T-cell (primary cell): ENCODE measurements around the gene SDK2. TPM values are rescaled to one million over a fixed set of nuclear protein-coding genes. Genes with fewer than 3 reads are reported as not detected.

Source experiments
- ATAC-seq, 4 experiments: fragments of 200-7000 bp in 3 of 4; fragments of 150-1000 bp in 1 of 4; cut with Tn5 transposase; replicated peaks in 1 of 4; 1 replicate in 3 of 4; 2 replicates in 1 of 4; pipeline ENCODE4 v1.10.0; 2021; ENCODE audit warnings: moderate library complexity in 3 of 4, mild to moderate bottlenecking in 2 of 4, moderate number of reproducible peaks in 1 of 4
- CTCF ChIA-PET, 2 donors: fragments of 300-600 bp; sonication (Branson Sonifier 250); formaldehyde crosslinking; loops; one replicate each; lab custom pipeline; 2022; ENCODE audit warnings: antibody characterized with exemption in 2 of 2; lab: Charles Lee
- POLR2A ChIA-PET, 2 donors: fragments of 300-600 bp; sonication (Branson Sonifier 250); formaldehyde crosslinking; loops; one replicate each; lab custom pipeline; 2022; ENCODE audit warnings: antibody characterized with exemption in 2 of 2; lab: Charles Lee
- DNase-seq, 35 experiments: peaks; one replicate each; pipeline versions ENCODE4 v3.0.0 to v3.0.0-alpha.2; 2013 to 2023
- H3K27ac ChIP-seq: one replicate; pipeline ENCODE4 v1.5.1; 2013; ENCODE audit warnings: low read length
- H3K27me3 ChIP-seq, 2 experiments: replicated peaks in 1 of 2; 1 replicate in 1 of 2; 2 replicates in 1 of 2; pipeline versions ENCODE4 v1.6.1 to v1.7.0; 2013; ENCODE audit warnings: low read length in 1 of 2, mixed read lengths in 1 of 2; ENCODE audit not compliant: control insufficient read depth in 2 of 2, insufficient read depth in 2 of 2; ENCODE audit errors: extremely low read depth in 1 of 2
- H3K36me3 ChIP-seq, 2 donors: 1 replicate in 1 of 2; 2 replicates in 1 of 2; pipeline versions ENCODE4 v1.6.1 to v1.7.0; 2013; ENCODE audit warnings: low read length in 1 of 2; ENCODE audit not compliant: control insufficient read depth in 2 of 2, insufficient read depth in 1 of 2; ENCODE audit errors: extremely low read depth in 1 of 2
- H3K4me1 ChIP-seq, 2 experiments: 1 replicate in 1 of 2; 2 replicates in 1 of 2; pipeline versions ENCODE4 v1.6.1 to v1.7.0; 2013; ENCODE audit warnings: low read length in 2 of 2, mixed read lengths in 1 of 2; ENCODE audit not compliant: insufficient read depth in 2 of 2, control insufficient read depth in 1 of 2; ENCODE audit errors: extremely low read depth in 1 of 2
- H3K4me3 ChIP-seq, 2 donors: 1 replicate in 1 of 2; 2 replicates in 1 of 2; pipeline versions ENCODE4 v1.5.1 to v1.7.0; 2013; ENCODE audit warnings: mild to moderate bottlenecking in 2 of 2, low read length in 1 of 2, moderate library complexity in 1 of 2; ENCODE audit not compliant: control insufficient read depth in 1 of 2; ENCODE audit errors: extremely low read depth in 1 of 2
- H3K9me3 ChIP-seq: 2 replicates; pipeline ENCODE4 v1.7.0; 2013
- H3K27ac Mint-ChIP-seq, 2 donors: one replicate each; pipeline ENCODE4 v1.8.0; 2020 to 2021; ENCODE audit warnings: mild to moderate bottlenecking in 2 of 2, mixed read lengths in 2 of 2
- H3K27me3 Mint-ChIP-seq, 2 donors: one replicate each; pipeline ENCODE4 v1.8.0; 2021 to 2022; ENCODE audit warnings: mixed read lengths in 2 of 2
- H3K36me3 Mint-ChIP-seq: one replicate; pipeline ENCODE4 v1.8.0; 2021; ENCODE audit warnings: mixed read lengths
- H3K4me1 Mint-ChIP-seq, 3 donors: one replicate each; pipeline ENCODE4 v1.8.0; 2020 to 2022; ENCODE audit warnings: mixed read lengths in 3 of 3, mild to moderate bottlenecking in 1 of 3
- H3K4me3 Mint-ChIP-seq, 3 donors: one replicate each; pipeline ENCODE4 v1.8.0; 2020 to 2022; ENCODE audit warnings: mild to moderate bottlenecking in 3 of 3, mixed read lengths in 3 of 3, moderate library complexity in 3 of 3
- H3K9me3 Mint-ChIP-seq, 3 donors: one replicate each; pipeline ENCODE4 v1.8.0; 2020 to 2022; ENCODE audit warnings: mixed read lengths in 3 of 3
- WGBS: methylation state at CpG from one replicate; pipeline ENCODE4 v1.1.5; 2013; ENCODE audit warnings: missing lambda C conversion rate; ENCODE audit not compliant: insufficient coverage; 5-methylcytosine and 5-hydroxymethylcytosine counted together
- total RNA-seq, 35 experiments: library from RNA in 6 of 35; stranded (reverse) in 6 of 35; fragments of 120-200 nt in 1 of 35; gene quantifications; one replicate each; pipeline versions ENCODE4 v1.2.1 to v1.2.4 and lab custom pipeline; 2013 to 2026

SDK2 gene
- total RNA-seq, 5 donors from 2014 or later (not counting 1 experiment from before 2014, with no cell fraction given), result 2.9 to 8.3 (median 4.8) TPM

- H3K9me3 Mint-ChIP-seq, result no peaks in the 10 kb centered on the region
- ChIA-PET POLR2A (no interaction called here), CTCF (no interaction called here)
- no peaks in the 10 kb centered on the region for H3K36me3 ChIP-seq
- H3K27me3 ChIP-seq, result peaks cover 0 to 25% of the 10 kb centered on the region in 2 experiments
- WGBS, result 79% methylated on average over 13 of the region's 19 CpGs
- H3K36me3 Mint-ChIP-seq, result no peaks in the 10 kb centered on the region
- no peak overlapping the region for H3K4me3 Mint-ChIP-seq
- H3K27ac ChIP-seq, result no peak overlapping the region
- H3K9me3 ChIP-seq, result no peaks in the 10 kb centered on the region
- ATAC-seq (no peak), DNase-seq (no peak)
- H3K4me1 ChIP-seq, result no peaks in the 10 kb centered on the region
- no peaks in the 10 kb centered on the region for H3K27me3 Mint-ChIP-seq
- H3K27ac Mint-ChIP-seq, result no peak overlapping the region
- no peaks in the 10 kb centered on the region for H3K4me1 Mint-ChIP-seq
- H3K4me3 ChIP-seq, result no peak overlapping the region
Measured at GRCh38 chr17:73348018-73348828, 296.0 kb downstream of the SDK2 start.

GRCh38 chr17:73347351-73347750 lies 296.9 kb downstream of the SDK2 start:
- Mint-ChIP-seq H3K27me3 (no peaks in the 10 kb centered on the region), H3K4me1 (no peaks in the 10 kb centered on the region), H3K36me3 (no peaks in the 10 kb centered on the region), H3K9me3 (no peaks in the 10 kb centered on the region), H3K27ac (no peak overlapping the region), H3K4me3 (no peak overlapping the region)
- Histone ChIP-seq H3K4me1 (no peaks in the 10 kb centered on the region), H3K27ac (no peak overlapping the region), H3K36me3 (no peaks in the 10 kb centered on the region), H3K9me3 (no peaks in the 10 kb centered on the region), H3K4me3 (no peak overlapping the region), H3K27me3 (peaks cover 0 to 33% of the 10 kb centered on the region in 2 experiments)
- no peak for ATAC-seq
- DNase-seq, result no peak
- ChIA-PET CTCF (no interaction called here), POLR2A (no interaction called here)
- WGBS, result 31% methylated on average over 3 of the region's 5 CpGs

GRCh38 chr17:73346501-73347162 lies 297.6 kb downstream of the SDK2 start:
- Mint-ChIP-seq H3K27ac (no peak overlapping the region), H3K4me1 (no peaks in the 10 kb centered on the region), H3K27me3 (no peaks in the 10 kb centered on the region), H3K36me3 (no peaks in the 10 kb centered on the region), H3K9me3 (no peaks in the 10 kb centered on the region), H3K4me3 (no peak overlapping the region)
- ATAC-seq (no peak), DNase-seq (no peak)
- CTCF ChIA-PET, result interaction anchor here in 1 of 2 donors (0.6 kb wide), 1 partner anchor 758 kb away, joined by 6 read pairs; no protein-coding TSS in a partner anchor
- Histone ChIP-seq H3K9me3 (no peaks in the 10 kb centered on the region), H3K36me3 (no peaks in the 10 kb centered on the region), H3K4me1 (no peaks in the 10 kb centered on the region), H3K27ac (no peak overlapping the region), H3K4me3 (no peak overlapping the region), H3K27me3 (peaks cover 0 to 40% of the 10 kb centered on the region in 2 experiments)
- POLR2A ChIA-PET, result no interaction called here
- 76% methylated on average over 7 of the region's 12 CpGs for WGBS

GRCh38 chr17:73343739-73344454 lies 300.3 kb downstream of the SDK2 start:
- H3K4me1 Mint-ChIP-seq, result no peaks in the 10 kb centered on the region
- WGBS, result 64% methylated on average over 7 of the region's 11 CpGs
- no peak overlapping the region for H3K27ac Mint-ChIP-seq
- H3K36me3 ChIP-seq, result no peaks in the 10 kb centered on the region
- H3K27me3 Mint-ChIP-seq, result no peaks in the 10 kb centered on the region
- H3K27ac ChIP-seq, result no peak overlapping the region
- peaks cover 0 to 40% of the 10 kb centered on the region in 2 experiments for H3K27me3 ChIP-seq
- CTCF ChIA-PET, result interaction anchor here in 1 of 2 donors (0.5 kb wide), 1 partner anchor 675 kb away, joined by 3 read pairs; no protein-coding TSS in a partner anchor
- H3K9me3 ChIP-seq, result no peaks in the 10 kb centered on the region
- no peaks in the 10 kb centered on the region for H3K9me3 Mint-ChIP-seq
- POLR2A ChIA-PET, result no interaction called here
- DNase-seq (no peak), ATAC-seq (no peak)
- H3K4me3 ChIP-seq, result no peak overlapping the region
- no peaks in the 10 kb centered on the region for H3K4me1 ChIP-seq
- no peak overlapping the region for H3K4me3 Mint-ChIP-seq
- H3K36me3 Mint-ChIP-seq, result no peaks in the 10 kb centered on the region

DNA sequence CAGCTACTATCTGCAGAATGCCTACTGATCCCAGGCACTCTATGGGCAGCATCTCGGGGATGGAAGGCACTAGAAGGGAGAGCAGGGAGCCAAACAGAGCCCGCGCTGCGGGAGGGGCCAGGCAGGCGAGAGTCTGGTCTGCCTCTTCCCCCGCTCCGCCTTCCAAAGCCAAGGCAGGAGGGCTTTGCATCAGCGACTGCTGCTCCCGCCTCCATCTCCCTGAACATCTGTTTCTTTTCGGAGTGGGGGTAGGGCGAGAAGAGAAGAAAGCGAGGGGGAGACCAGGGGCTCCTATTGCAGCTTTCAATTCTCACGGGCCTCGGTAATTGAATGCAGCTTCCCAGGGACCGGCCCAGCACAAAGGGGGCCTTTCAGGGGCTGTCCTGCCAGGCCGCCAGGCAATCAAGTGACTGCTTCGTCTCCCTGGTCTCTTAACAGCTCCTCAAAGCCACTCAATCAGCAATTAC lies 301.0 kb downstream of the SDK2 start:
- Histone ChIP-seq H3K36me3 (no peaks in the 10 kb centered on the region), H3K4me1 (no peaks in the 10 kb centered on the region), H3K27me3 (peaks cover 0 to 36% of the 10 kb centered on the region in 2 experiments), H3K4me3 (no peak overlapping the region), H3K9me3 (no peaks in the 10 kb centered on the region), H3K27ac (no peak overlapping the region)
- ATAC-seq, result no peak
- POLR2A ChIA-PET, result no interaction called here
- WGBS, result 56% methylated on average over 12 of the region's 17 CpGs
- no peaks in the 10 kb centered on the region for H3K9me3 Mint-ChIP-seq
- DNase-seq, result no peak
- no peak overlapping the region for H3K4me3 Mint-ChIP-seq
- H3K4me1 Mint-ChIP-seq, result no peaks in the 10 kb centered on the region
- no peaks in the 10 kb centered on the region for H3K36me3 Mint-ChIP-seq
- H3K27me3 Mint-ChIP-seq, result no peaks in the 10 kb centered on the region
- H3K27ac Mint-ChIP-seq, result no peak overlapping the region
- CTCF ChIA-PET, result interaction anchor here in 1 of 2 donors (0.5 kb wide), 1 partner anchor 813 kb away, joined by 4 read pairs; no protein-coding TSS in a partner anchor

GRCh38 chr17:73342541-73343167 lies 301.6 kb downstream of the SDK2 start:
- Mint-ChIP-seq H3K4me1 (no peaks in the 10 kb centered on the region), H3K27me3 (no peaks in the 10 kb centered on the region), H3K27ac (no peak overlapping the region), H3K4me3 (no peak overlapping the region), H3K9me3 (no peaks in the 10 kb centered on the region), H3K36me3 (no peaks in the 10 kb centered on the region)
- peaks cover 0 to 36% of the 10 kb centered on the region in 2 experiments for H3K27me3 ChIP-seq
- no peak overlapping the region for H3K4me3 ChIP-seq
- POLR2A ChIA-PET, result no interaction called here
- no peaks in the 10 kb centered on the region for H3K4me1 ChIP-seq
- CTCF ChIA-PET, result interaction anchor here in 1 of 2 donors (0.5 kb wide), 1 partner anchor 813 kb away, joined by 4 read pairs; no protein-coding TSS in a partner anchor
- DNase-seq, result no peak
- no peak for ATAC-seq
- 36% methylated on average over 3 of the region's 7 CpGs for WGBS
- H3K36me3 ChIP-seq, result no peaks in the 10 kb centered on the region
- H3K27ac ChIP-seq, result no peak overlapping the region
- no peaks in the 10 kb centered on the region for H3K9me3 ChIP-seq
